Measurements from ENCODE around the gene ITGA2B. TPM values are rescaled to one million over a fixed set of nuclear protein-coding genes. Genes with fewer than 3 reads are reported as not detected.
A peak's percentile ranks its signal among the peaks of the same experiment; 100 is the strongest.

The ITGA2B gene
- total and polyA plus RNA-seq, 4 donors: 1.4 to 9.2 (median 4.2) TPM

DNA sequence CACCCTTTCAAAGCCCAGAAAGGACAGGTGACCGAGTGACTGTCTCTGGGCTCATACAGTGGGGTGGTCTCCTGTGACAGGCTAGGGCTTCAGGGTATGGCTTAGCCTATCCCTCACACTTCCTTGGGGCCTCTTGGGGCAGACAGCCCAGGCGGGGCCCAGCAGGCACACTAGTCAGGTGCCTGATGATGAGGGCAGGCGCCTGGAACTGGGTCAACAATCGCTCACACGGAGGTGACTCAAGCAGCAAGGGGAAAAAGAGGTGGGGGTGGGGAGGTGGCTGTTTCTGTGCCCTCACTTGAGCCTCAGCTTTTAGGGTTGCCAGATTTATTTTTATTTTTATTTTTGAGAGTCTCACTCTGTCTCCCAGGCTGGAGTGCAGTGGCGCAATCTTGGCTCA is 50.7 kb downstream of the ITGA2B start:
- ATAC-seq (ENCODE audit: insufficient read depth, low FRiP score) (no peak), DNase-seq (no peak)
- Histone ChIP-seq H3K36me3 (ENCODE audit: control insufficient read depth in 4 of 4, insufficient read depth in 4 of 4, low read length in 4 of 4) (no peaks in the 10 kb centered on the region), H3K27ac (ENCODE audit: low read depth in 1 of 2, low read length in 1 of 2) (peak overlapping the region in 1 of 2 donors; percentile 22), H3K4me3 (no peak overlapping the region), H3K27me3 (ENCODE audit: control insufficient read depth in 3 of 3, insufficient read depth in 3 of 3, low read length in 2 of 3) (no peaks in the 10 kb centered on the region), H3K9me3 (ENCODE audit: control insufficient read depth in 4 of 4, insufficient read depth in 3 of 4, low read length in 3 of 4) (no peaks in the 10 kb centered on the region), H3K9ac (ENCODE audit: insufficient read depth in 1 of 2, low read length in 2 of 2) (no peak overlapping the region), H3K4me1 (ENCODE audit: control insufficient read depth in 5 of 5, insufficient read depth in 5 of 5, low read length in 5 of 5) (peaks cover 0 to 10% (median 0%) of the 10 kb centered on the region in 5 donors)
- WGBS, 2 donors: 43 to 47% methylated on average over 6 of the region's 6 CpGs
- TF ChIP-seq, protein P1, sequence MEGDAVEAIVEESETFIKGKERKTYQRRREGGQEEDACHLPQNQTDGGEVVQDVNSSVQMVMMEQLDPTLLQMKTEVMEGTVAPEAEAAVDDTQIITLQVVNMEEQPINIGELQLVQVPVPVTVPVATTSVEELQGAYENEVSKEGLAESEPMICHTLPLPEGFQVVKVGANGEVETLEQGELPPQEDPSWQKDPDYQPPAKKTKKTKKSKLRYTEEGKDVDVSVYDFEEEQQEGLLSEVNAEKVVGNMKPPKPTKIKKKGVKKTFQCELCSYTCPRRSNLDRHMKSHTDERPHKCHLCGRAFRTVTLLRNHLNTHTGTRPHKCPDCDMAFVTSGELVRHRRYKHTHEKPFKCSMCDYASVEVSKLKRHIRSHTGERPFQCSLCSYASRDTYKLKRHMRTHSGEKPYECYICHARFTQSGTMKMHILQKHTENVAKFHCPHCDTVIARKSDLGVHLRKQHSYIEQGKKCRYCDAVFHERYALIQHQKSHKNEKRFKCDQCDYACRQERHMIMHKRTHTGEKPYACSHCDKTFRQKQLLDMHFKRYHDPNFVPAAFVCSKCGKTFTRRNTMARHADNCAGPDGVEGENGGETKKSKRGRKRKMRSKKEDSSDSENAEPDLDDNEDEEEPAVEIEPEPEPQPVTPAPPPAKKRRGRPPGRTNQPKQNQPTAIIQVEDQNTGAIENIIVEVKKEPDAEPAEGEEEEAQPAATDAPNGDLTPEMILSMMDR (IDR thresholded peaks at IDR 0.05; ENCODE audit: control extremely low read depth, extremely low read depth): no peak

- no peak for ATAC-seq (ENCODE audit: insufficient read depth, low FRiP score)
- Histone ChIP-seq H3K9ac (ENCODE audit: insufficient read depth in 1 of 2, low read length in 2 of 2) (no peak overlapping the region), H3K27ac (ENCODE audit: low read depth in 1 of 2, low read length in 1 of 2) (no peak overlapping the region), H3K27me3 (ENCODE audit: control insufficient read depth in 3 of 3, insufficient read depth in 3 of 3, low read length in 2 of 3) (no peaks in the 10 kb centered on the region), H3K36me3 (ENCODE audit: control insufficient read depth in 4 of 4, insufficient read depth in 4 of 4, low read length in 4 of 4) (no peaks in the 10 kb centered on the region), H3K4me3 (no peak overlapping the region), H3K9me3 (ENCODE audit: control insufficient read depth in 4 of 4, insufficient read depth in 3 of 4, low read length in 3 of 4) (no peaks in the 10 kb centered on the region), H3K4me1 (ENCODE audit: control insufficient read depth in 5 of 5, insufficient read depth in 5 of 5, low read length in 5 of 5) (peaks cover 0 to 10% (median 0%) of the 10 kb centered on the region in 5 donors)
- peak; percentile 66 to 79 (median 72) for DNase-seq
- WGBS, 2 donors: 57 to 62% methylated on average over 5 of the region's 5 CpGs
- TF ChIP-seq, protein P1 (IDR thresholded peaks at IDR 0.05; ENCODE audit: control extremely low read depth, extremely low read depth): no peak
Measured at GRCh38 chr17:44335968-44336367, 53.5 kb downstream of the ITGA2B start.

GRCh38 chr17:44335564-44335963 is 53.9 kb downstream of the ITGA2B start:
- no peak overlapping the region for H3K27ac ChIP-seq (ENCODE audit: low read depth in 1 of 2, low read length in 1 of 2)

More at GRCh38 chr17:44335564-44335963, 53.9 kb downstream of the ITGA2B start:
- 76% methylated on average over 3 of the region's 3 CpGs for WGBS, 2 donors
- H3K36me3 ChIP-seq (ENCODE audit: control insufficient read depth in 4 of 4, insufficient read depth in 4 of 4, low read length in 4 of 4): no peaks in the 10 kb centered on the region
- DNase-seq: no peak
- peaks cover 0 to 10% (median 0%) of the 10 kb centered on the region in 5 donors for H3K4me1 ChIP-seq (ENCODE audit: control insufficient read depth in 5 of 5, insufficient read depth in 5 of 5, low read length in 5 of 5)
- no peak overlapping the region for H3K9ac ChIP-seq (ENCODE audit: insufficient read depth in 1 of 2, low read length in 2 of 2)
- H3K4me3 ChIP-seq: no peak overlapping the region
- no peak for ATAC-seq (ENCODE audit: insufficient read depth, low FRiP score)
- H3K27me3 ChIP-seq (ENCODE audit: control insufficient read depth in 3 of 3, insufficient read depth in 3 of 3, low read length in 2 of 3): no peaks in the 10 kb centered on the region
- TF ChIP-seq, protein P1 (IDR thresholded peaks at IDR 0.05; ENCODE audit: control extremely low read depth, extremely low read depth): no peak
- H3K9me3 ChIP-seq (ENCODE audit: control insufficient read depth in 4 of 4, insufficient read depth in 3 of 4, low read length in 3 of 4): no peaks in the 10 kb centered on the region
